ENCODE results near the gene HERC3.

Gene HERC3

DNA sequence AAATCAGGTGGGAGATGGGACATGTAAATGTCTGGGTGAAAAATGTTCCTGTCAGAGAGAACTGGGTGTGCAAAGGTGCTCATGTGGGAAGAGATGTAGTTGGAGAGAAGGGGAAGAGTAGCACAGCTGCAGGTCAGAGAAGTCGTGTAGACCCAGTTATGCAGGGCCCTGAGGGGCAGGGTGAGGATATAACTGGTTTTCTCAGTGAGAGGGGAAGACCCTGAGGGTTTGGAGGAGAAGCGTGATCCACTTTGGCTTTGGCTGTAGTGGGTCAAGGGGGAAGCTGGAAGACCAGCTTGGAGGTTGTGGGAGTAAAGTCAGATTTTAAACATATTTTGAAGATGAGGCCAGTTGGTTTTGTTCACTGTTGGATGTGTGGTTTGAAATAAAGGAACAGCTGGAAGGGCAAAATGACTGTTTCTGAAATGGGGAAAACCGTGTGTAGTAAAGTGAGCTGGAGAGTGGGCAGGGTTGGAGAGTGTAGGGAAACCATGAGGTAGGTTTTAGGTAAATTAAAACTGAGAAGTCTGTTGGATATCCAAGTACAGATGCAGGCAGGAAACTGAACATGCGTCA, 61.2 kb downstream of the HERC3 start:
- no peak overlapping the region for H3K4me3 ChIP-seq (ENCODE audit: control insufficient read depth, low read depth, low read length)
- TF ChIP-seq CTCF (IDR thresholded peaks at IDR 0.05; ENCODE audit: control insufficient read depth, insufficient read depth, low read depth, low read length, missing control alignments), result no peak
- no peak for DNase-seq (ENCODE audit: low read depth)

GRCh38 chr4:88655226-88655625, 62.9 kb downstream of the HERC3 start:
- no peak for TF ChIP-seq CTCF (IDR thresholded peaks at IDR 0.05; ENCODE audit: control insufficient read depth, insufficient read depth, low read depth, low read length, missing control alignments)
- no peak for DNase-seq (ENCODE audit: low read depth)
- H3K4me3 ChIP-seq (ENCODE audit: control insufficient read depth, low read depth, low read length), result no peak overlapping the region

DNA sequence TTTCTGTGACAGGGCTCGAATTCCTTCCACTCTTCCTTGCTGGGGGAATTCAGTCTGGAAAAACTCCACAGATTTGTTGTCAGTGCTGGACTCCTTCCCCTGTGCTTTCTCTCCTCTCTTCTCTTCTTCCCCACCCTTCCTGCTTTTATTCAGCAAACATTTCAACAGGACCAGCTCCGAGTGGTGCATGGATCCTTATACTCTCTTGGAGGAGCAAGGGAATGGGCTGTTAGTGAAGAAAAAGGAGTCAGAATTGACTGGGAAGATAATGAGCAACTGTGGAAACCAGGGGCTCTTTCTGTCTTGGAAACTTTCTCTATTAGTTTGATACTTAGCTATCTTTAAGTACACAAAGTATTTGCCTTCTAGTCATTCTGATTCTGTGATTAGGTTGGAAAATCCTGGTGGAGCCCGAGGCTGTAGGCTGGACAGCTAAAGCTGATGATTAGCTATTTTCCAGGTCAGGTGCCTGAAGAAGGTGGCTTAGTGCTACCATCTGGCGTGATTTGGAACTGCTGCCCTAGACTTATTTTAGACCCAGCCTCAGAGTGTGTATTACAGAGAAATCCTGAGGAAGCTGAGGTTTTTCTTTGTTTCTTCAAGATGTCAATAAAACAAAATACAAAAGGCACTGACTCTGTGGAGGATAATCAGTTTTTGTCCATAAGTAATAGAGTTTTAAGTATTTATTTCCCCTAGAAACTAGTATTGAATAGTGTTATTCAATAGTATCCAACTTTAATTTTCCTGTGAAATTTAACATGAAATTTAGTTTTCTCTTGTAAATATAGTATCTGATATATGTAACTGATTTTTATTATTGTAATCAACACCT, 67.0 kb downstream of the HERC3 start:
- H3K4me3 ChIP-seq (ENCODE audit: control insufficient read depth, low read depth, low read length), result no peak overlapping the region
- peak; percentile 82 for TF ChIP-seq CTCF (IDR thresholded peaks at IDR 0.05; ENCODE audit: control insufficient read depth, insufficient read depth, low read depth, low read length, missing control alignments)
- DNase-seq (ENCODE audit: low read depth), result peak; percentile 51

- no peak for TF ChIP-seq CTCF (IDR thresholded peaks at IDR 0.05; ENCODE audit: control insufficient read depth, insufficient read depth, low read depth, low read length, missing control alignments)
- DNase-seq (ENCODE audit: low read depth), result no peak
- H3K4me3 ChIP-seq (ENCODE audit: control insufficient read depth, low read depth, low read length), result no peak overlapping the region
Measured at GRCh38 chr4:88659890-88660208, 67.6 kb downstream of the HERC3 start.

DNA sequence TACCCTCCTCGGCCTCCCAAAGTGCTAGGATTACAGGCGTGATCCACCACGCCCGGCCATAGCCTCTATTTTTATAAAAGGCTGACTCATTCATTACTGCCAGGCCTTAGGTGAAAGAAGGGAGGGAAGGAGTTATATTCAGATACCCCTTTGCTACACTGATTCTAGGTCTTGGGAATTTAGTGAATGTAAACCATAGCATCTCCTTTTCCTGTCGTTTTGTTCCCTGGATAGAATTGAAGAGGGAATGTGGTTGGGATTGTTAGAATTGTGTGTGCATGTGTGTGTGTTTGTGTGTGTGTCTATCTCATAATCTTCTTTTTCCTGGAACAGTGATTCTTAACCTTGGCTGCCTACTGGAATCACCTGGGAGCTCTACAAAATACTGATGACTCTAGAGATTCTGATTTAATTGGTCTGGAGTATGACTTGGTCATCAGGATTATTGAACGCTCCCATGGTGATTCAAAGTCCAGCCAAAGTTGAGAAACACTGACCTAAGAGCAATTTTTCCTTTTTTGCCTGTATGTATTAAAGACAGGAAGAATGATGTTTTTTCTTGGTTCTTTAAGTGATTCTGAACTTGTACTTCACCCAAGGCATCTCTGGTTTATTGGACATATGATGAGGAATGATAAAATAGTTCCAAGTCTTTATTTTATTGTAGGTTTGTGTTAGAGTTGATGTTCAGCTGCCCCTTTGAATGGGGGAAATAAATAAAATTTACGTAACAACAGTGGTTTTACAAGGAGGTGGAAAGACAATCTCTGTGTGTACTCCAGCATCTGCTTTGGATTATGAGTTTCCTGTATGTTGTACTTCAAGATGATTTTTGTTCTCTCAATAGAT, 68.4 kb downstream of the HERC3 start:
- no peak overlapping the region for H3K4me3 ChIP-seq (ENCODE audit: control insufficient read depth, low read depth, low read length)
- no peak for TF ChIP-seq CTCF (IDR thresholded peaks at IDR 0.05; ENCODE audit: control insufficient read depth, insufficient read depth, low read depth, low read length, missing control alignments)
- peak; percentile 85 for DNase-seq (ENCODE audit: low read depth)

GRCh38 chr4:88661739-88662138, 69.5 kb downstream of the HERC3 start:
- peak; percentile 78 for DNase-seq (ENCODE audit: low read depth)
- no peak overlapping the region for H3K4me3 ChIP-seq (ENCODE audit: control insufficient read depth, low read depth, low read length)
- no peak for TF ChIP-seq CTCF (IDR thresholded peaks at IDR 0.05; ENCODE audit: control insufficient read depth, insufficient read depth, low read depth, low read length, missing control alignments)

All from AG09309 (cell line).